Uterus (tissue), 2 donors: Measurements from ENCODE around the gene ABI1.
A peak's percentile ranks its signal among the peaks of the same experiment; 100 is the strongest.

Source experiments
- CTCF ChIP-seq, 4 experiments: fragments of 200-600 bp in 2 of 4; fragments of 450-650 bp in 2 of 4; sonication (generic) in 2 of 4; IDR thresholded peaks; one replicate each; pipeline ENCODE4 v1.5.1; 2016 to 2019; ENCODE audit warnings: antibody characterized with exemption in 4 of 4, mild to moderate bottlenecking in 2 of 4, moderate library complexity in 1 of 4
- POLR2A ChIP-seq, 2 donors: fragments of 450-650 bp; IDR thresholded peaks; one replicate each; pipeline ENCODE4 v1.6.1; 2016; ENCODE audit warnings: antibody characterized with exemption in 2 of 2, mild to moderate bottlenecking in 1 of 2, moderate library complexity in 1 of 2

DNA sequence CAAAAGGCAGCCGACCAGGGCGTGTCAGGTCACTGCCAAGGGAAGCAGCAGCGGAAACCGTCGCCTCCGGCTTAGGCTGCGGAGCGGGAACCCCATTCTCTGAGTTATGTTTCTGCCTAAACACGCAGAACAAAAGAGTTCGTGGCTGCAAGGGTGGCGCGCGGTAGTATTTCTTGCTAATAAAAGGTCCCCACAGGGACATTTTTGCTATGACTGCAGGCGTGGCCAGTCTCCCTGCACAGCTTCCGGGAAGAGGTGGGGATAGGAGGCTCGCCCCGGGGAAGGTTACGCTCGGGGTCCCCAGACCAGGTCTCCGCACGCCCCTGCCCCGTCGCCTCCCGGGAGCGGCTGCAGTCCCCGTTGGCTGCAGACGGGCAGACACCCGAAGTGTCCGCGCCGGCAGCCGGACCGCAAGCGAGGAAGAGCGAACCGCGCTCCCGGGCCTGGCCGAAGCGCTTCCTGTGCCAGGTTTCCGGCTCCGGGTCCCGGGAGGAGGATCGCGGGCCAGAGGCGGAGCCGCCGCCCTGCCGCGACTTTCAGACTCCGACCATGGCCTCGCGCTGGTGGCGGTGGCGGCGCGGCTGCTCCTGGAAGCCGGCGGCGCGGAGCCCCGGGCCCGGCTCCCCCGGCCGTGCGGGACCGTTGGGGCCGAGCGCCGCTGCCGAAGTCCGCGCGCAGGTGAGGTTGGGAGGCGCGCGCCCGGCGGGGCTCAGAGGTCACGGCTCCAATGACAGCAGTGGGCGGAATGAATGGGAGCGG lies 163.4 kb downstream of the ABI1 start, which contains the start of gene PDSS1:
- TF ChIP-seq POLR2A (IDR thresholded peaks at IDR 0.05) (peak in 1 of 2 donors; percentile 46), CTCF (IDR thresholded peaks at IDR 0.05) (no peak)
